Subcutaneous abdominal adipose tissue (tissue), 5 donors: ENCODE results near the gene NEK2.
"Not testable (repeated sequence)": the region's sequence is repeated elsewhere in the genome, so short reads cannot be mapped to it uniquely, and the experiment has no call there.

ENCODE experiments used
- H3K27ac ChIP-seq: one replicate; pipeline ENCODE4 v1.7.0; 2013; ENCODE audit warnings: low read depth, mild to moderate bottlenecking, inconsistent platforms, low read length, moderate library complexity
- H3K27me3 ChIP-seq, 5 donors: one replicate each; pipeline ENCODE4 v1.7.0; 2013; ENCODE audit warnings: low read length in 5 of 5, inconsistent platforms in 1 of 5; ENCODE audit not compliant: control insufficient read depth in 5 of 5, insufficient read depth in 4 of 5
- H3K36me3 ChIP-seq, 5 donors: one replicate each; pipeline ENCODE4 v1.7.0; 2013; ENCODE audit warnings: low read length in 5 of 5; ENCODE audit not compliant: control insufficient read depth in 5 of 5, insufficient read depth in 5 of 5
- H3K4me1 ChIP-seq, 5 donors: one replicate each; pipeline ENCODE4 v1.7.0; 2013; ENCODE audit warnings: low read length in 5 of 5, mild to moderate bottlenecking in 3 of 5, moderate library complexity in 1 of 5; ENCODE audit not compliant: control insufficient read depth in 5 of 5, insufficient read depth in 5 of 5
- H3K4me3 ChIP-seq, 5 donors: one replicate each; pipeline ENCODE4 v1.7.0; 2013; ENCODE audit warnings: low read length in 5 of 5, low read depth in 1 of 5
- H3K9ac ChIP-seq, 5 donors: one replicate each; pipeline ENCODE4 v1.7.0; 2013; ENCODE audit warnings: low read length in 5 of 5, mild to moderate bottlenecking in 4 of 5, moderate library complexity in 3 of 5
- H3K9me3 ChIP-seq, 5 donors: one replicate each; pipeline ENCODE4 v1.7.0; 2013; ENCODE audit warnings: low read length in 5 of 5; ENCODE audit not compliant: control insufficient read depth in 5 of 5
- donor health status: healthy.
- donor health status: healthy.
- donor health status: healthy.
- donor health status: healthy.
- donor health status: healthy.

The NEK2 gene

GRCh38 chr1:211653293-211653692 is 22.1 kb downstream of the NEK2 start:
- no peaks in the 10 kb centered on the region for H3K9me3 ChIP-seq
- H3K9ac ChIP-seq: no peak overlapping the region
- H3K4me1 ChIP-seq: peaks cover 0 to 8% (median 5%) of the 10 kb centered on the region in 5 donors
- H3K4me3 ChIP-seq: no peak overlapping the region
- H3K27me3 ChIP-seq: no peaks in the 10 kb centered on the region
- no peaks in the 10 kb centered on the region for H3K36me3 ChIP-seq
- no peak overlapping the region for H3K27ac ChIP-seq

GRCh38 chr1:211652371-211652770 is 23.1 kb downstream of the NEK2 start:
- no peaks in the 10 kb centered on the region for H3K27me3 ChIP-seq
- peaks cover 0 to 15% (median 13%) of the 10 kb centered on the region in 5 donors for H3K4me1 ChIP-seq
- H3K9me3 ChIP-seq: no peaks in the 10 kb centered on the region
- no peak overlapping the region for H3K27ac ChIP-seq
- H3K9ac ChIP-seq: no peak overlapping the region
- H3K4me3 ChIP-seq: no peak overlapping the region
- H3K36me3 ChIP-seq: no peaks in the 10 kb centered on the region

- Histone ChIP-seq H3K36me3 (no peaks in the 10 kb centered on the region), H3K4me3 (no peak overlapping the region), H3K9ac (no peak overlapping the region), H3K27me3 (no peaks in the 10 kb centered on the region), H3K9me3 (no peaks in the 10 kb centered on the region), H3K4me1 (peaks cover 0 to 15% (median 13%) of the 10 kb centered on the region in 5 donors), H3K27ac (no peak overlapping the region)
These were observed 24.5 kb downstream of the NEK2 start for GRCh38 chr1:211650904-211651303.

- no peak overlapping the region for H3K4me3 ChIP-seq
- no peak overlapping the region for H3K27ac ChIP-seq
- H3K27me3 ChIP-seq: no peaks in the 10 kb centered on the region
- no peaks in the 10 kb centered on the region for H3K9me3 ChIP-seq
- no peaks in the 10 kb centered on the region for H3K36me3 ChIP-seq
- peaks cover 0 to 14% (median 9%) of the 10 kb centered on the region in 5 donors for H3K4me1 ChIP-seq
- H3K9ac ChIP-seq: no peak overlapping the region
These were observed 26.2 kb downstream of the NEK2 start for GRCh38 chr1:211648980-211649934.

GRCh38 chr1:211648336-211648735 is 27.1 kb downstream of the NEK2 start:
- no peaks in the 10 kb centered on the region for H3K36me3 ChIP-seq
- H3K4me3 ChIP-seq: no peak overlapping the region
- no peak overlapping the region for H3K27ac ChIP-seq
- peak overlapping the region in 3 of 5 donors; percentile 6 to 23 (median 13) for H3K9ac ChIP-seq
- H3K27me3 ChIP-seq: no peaks in the 10 kb centered on the region
- peaks cover 0 to 24% (median 17%) of the 10 kb centered on the region in 5 donors for H3K4me1 ChIP-seq
- no peaks in the 10 kb centered on the region for H3K9me3 ChIP-seq

GRCh38 chr1:211647711-211648121 is 27.7 kb downstream of the NEK2 start:
- no peak overlapping the region for H3K9ac ChIP-seq
- no peaks in the 10 kb centered on the region for H3K36me3 ChIP-seq
- H3K9me3 ChIP-seq: no peaks in the 10 kb centered on the region
- H3K27ac ChIP-seq: no peak overlapping the region
- peaks cover 0 to 26% (median 17%) of the 10 kb centered on the region in 5 donors for H3K4me1 ChIP-seq
- H3K4me3 ChIP-seq: no peak overlapping the region
- no peaks in the 10 kb centered on the region for H3K27me3 ChIP-seq

- no peaks in the 10 kb centered on the region for H3K27me3 ChIP-seq
- no peak overlapping the region for H3K27ac ChIP-seq
- no peak overlapping the region for H3K9ac ChIP-seq
- no peak overlapping the region for H3K4me3 ChIP-seq
- no peaks in the 10 kb centered on the region for H3K9me3 ChIP-seq
- no peaks in the 10 kb centered on the region for H3K36me3 ChIP-seq
- H3K4me1 ChIP-seq: peaks cover 0 to 26% (median 17%) of the 10 kb centered on the region in 5 donors
These were observed 28.9 kb downstream of the NEK2 start for GRCh38 chr1:211646566-211646965.

GRCh38 chr1:211645601-211646000 is 29.8 kb downstream of the NEK2 start:
- H3K27me3 ChIP-seq, H3K4me3 ChIP-seq, H3K9me3 ChIP-seq, H3K27ac ChIP-seq, H3K36me3 ChIP-seq, H3K9ac ChIP-seq: not testable (repeated sequence)
- peaks cover 0 to 26% (median 17%) of the 10 kb centered on the region in 5 donors for H3K4me1 ChIP-seq

- no peaks in the 10 kb centered on the region for H3K27me3 ChIP-seq
- H3K9ac ChIP-seq: no peak overlapping the region
- H3K9me3 ChIP-seq: no peaks in the 10 kb centered on the region
- H3K4me3 ChIP-seq: no peak overlapping the region
- H3K27ac ChIP-seq: no peak overlapping the region
- H3K36me3 ChIP-seq: no peaks in the 10 kb centered on the region
- peaks cover 0 to 26% (median 17%) of the 10 kb centered on the region in 5 donors for H3K4me1 ChIP-seq
These were observed 30.8 kb downstream of the NEK2 start for GRCh38 chr1:211644653-211645052.
